DOHH2 (cell line): Measurements from ENCODE around the gene OR2F1.

Experiments
- H3F3A ChIP-seq: fragments of 200-600 bp; sonication (generic), shearing (Covaris generic); 2 replicates; pipeline ENCODE4 v1.6.0; 2016; ENCODE audit warnings: antibody characterized with exemption, mild to moderate bottlenecking; ENCODE audit not compliant: control insufficient read depth, insufficient read depth
- H3K27ac ChIP-seq: fragments of 200-600 bp; sonication (generic); 2 replicates; pipeline ENCODE4 v1.5.1; 2014; ENCODE audit warnings: low read depth, mild to moderate bottlenecking, low read length, moderate library complexity
- H3K27me3 ChIP-seq: fragments of 200-600 bp; sonication (generic); 2 replicates; pipeline ENCODE4 v1.6.1; 2014; ENCODE audit warnings: mild to moderate bottlenecking, low read length, mixed read lengths; ENCODE audit not compliant: control insufficient read depth
- H3K36me3 ChIP-seq: fragments of 200-600 bp; sonication (generic); 2 replicates; pipeline ENCODE4 v1.6.1; 2014; ENCODE audit warnings: mild to moderate bottlenecking, low read length, moderate library complexity, mixed read lengths; ENCODE audit not compliant: control insufficient read depth
- H3K4me1 ChIP-seq: fragments of 200-600 bp; sonication (generic); 2 replicates; pipeline ENCODE4 v1.6.1; 2014; ENCODE audit warnings: mild to moderate bottlenecking, low read length, mixed read lengths; ENCODE audit not compliant: control insufficient read depth
- H3K4me2 ChIP-seq: fragments of 200-600 bp; sonication (generic); 2 replicates; pipeline ENCODE4 v1.6.0; 2014; ENCODE audit warnings: mild to moderate bottlenecking, low read length, moderate library complexity
- H3K4me3 ChIP-seq: fragments of 200-600 bp; sonication (generic); 2 replicates; pipeline ENCODE4 v1.5.1; 2014; ENCODE audit warnings: mild to moderate bottlenecking, low read length, mixed read lengths
- H3K79me2 ChIP-seq: fragments of 200-600 bp; sonication (generic); 2 replicates; pipeline ENCODE4 v1.6.1; 2014; ENCODE audit warnings: mild to moderate bottlenecking, low read length, mixed read lengths; ENCODE audit not compliant: control insufficient read depth
- H3K9me2 ChIP-seq: fragments of 200-600 bp; sonication (generic); replicated peaks from 2 replicates; pipeline ENCODE4 v1.6.1; 2014; ENCODE audit warnings: mild to moderate bottlenecking, low read length, mixed read lengths; ENCODE audit not compliant: control insufficient read depth
- H3K9me3 ChIP-seq: fragments of 200-600 bp; sonication (generic); 2 replicates; pipeline ENCODE4 v1.6.1; 2014; ENCODE audit warnings: antibody characterized with exemption, low read length, mixed read lengths; ENCODE audit not compliant: control insufficient read depth, insufficient read depth
- H4K20me1 ChIP-seq: fragments of 200-600 bp; sonication (generic); 2 replicates; pipeline ENCODE4 v1.6.0; 2014; ENCODE audit warnings: low read depth, mild to moderate bottlenecking, antibody characterized with exemption, low read length, moderate library complexity; ENCODE audit not compliant: control insufficient read depth, insufficient read depth
- CTCF ChIP-seq: fragments of 200-600 bp; sonication (generic); IDR thresholded peaks from one replicate; pipeline ENCODE4 v1.5.1; 2014; ENCODE audit warnings: antibody characterized with exemption, mild to moderate bottlenecking, low read depth, low read length; ENCODE audit not compliant: poor library complexity, severe bottlenecking
- EZH2phosphoT487 ChIP-seq: fragments of 200-600 bp; sonication (generic); IDR thresholded peaks from 2 replicates; pipeline ENCODE4 v1.6.1; 2017; ENCODE audit warnings: borderline replicate concordance, mild to moderate bottlenecking, antibody characterized with exemption, low read length, moderate library complexity, mixed read lengths

OR2F1 gene

GRCh38 chr7:143993924-143994323, 39.3 kb downstream of the OR2F1 start:
- no peaks in the 10 kb centered on the region for H3K79me2 ChIP-seq
- no peaks in the 10 kb centered on the region for H3K36me3 ChIP-seq
- no peak overlapping the region for H3K27ac ChIP-seq
- H3K4me3 ChIP-seq, result no peak overlapping the region
- no peaks in the 10 kb centered on the region for H3K9me2 ChIP-seq
- H3K4me1 ChIP-seq, result no peaks in the 10 kb centered on the region
- H3K4me2 ChIP-seq, result no peak overlapping the region
- no peaks in the 10 kb centered on the region for H3F3A ChIP-seq
- no peaks in the 10 kb centered on the region for H3K9me3 ChIP-seq
- no peaks in the 10 kb centered on the region for H3K27me3 ChIP-seq
- TF ChIP-seq EZH2phosphoT487 (no peak), CTCF (no peak)
- H4K20me1 ChIP-seq, result no peaks in the 10 kb centered on the region

- H3F3A ChIP-seq, result no peaks in the 10 kb centered on the region
- H3K9me2 ChIP-seq, result no peaks in the 10 kb centered on the region
- no peak within 1 kb of the TSS for H3K4me3 ChIP-seq
- no peak within 1 kb of the TSS for H3K27ac ChIP-seq
- TF ChIP-seq CTCF, result no peak
- TF ChIP-seq EZH2phosphoT487, result no peak
- no peaks in the 10 kb centered on the region for H3K27me3 ChIP-seq
- no peaks in the 10 kb centered on the region for H4K20me1 ChIP-seq
- no peaks in the 10 kb centered on the region for H3K4me1 ChIP-seq
- H3K9me3 ChIP-seq, result no peaks in the 10 kb centered on the region
- H3K36me3 ChIP-seq, result no peaks in the 10 kb centered on the region
- H3K79me2 ChIP-seq, result no peaks in the 10 kb centered on the region
- H3K4me2 ChIP-seq, result no peak within 1 kb of the TSS
Observed at GRCh38 chr7:144000020-144000419, 45.4 kb downstream of the OR2F1 start, which contains the start of gene OR6B1. Gene OR6B1 (plus strand): TSS chr7:144000320. CDS start chr7:144003997, 3,677 bp downstream.

GRCh38 chr7:144001543-144001942, 46.9 kb downstream of the OR2F1 start:
- no peak overlapping the region for H3K27ac ChIP-seq
- H3K4me3 ChIP-seq, result no peak overlapping the region
- H3K36me3 ChIP-seq, result no peaks in the 10 kb centered on the region
- no peaks in the 10 kb centered on the region for H3K27me3 ChIP-seq
- TF ChIP-seq EZH2phosphoT487 (no peak), CTCF (no peak)
- no peaks in the 10 kb centered on the region for H3K9me3 ChIP-seq
- no peak overlapping the region for H3K4me2 ChIP-seq
- no peaks in the 10 kb centered on the region for H3K79me2 ChIP-seq
- H3K4me1 ChIP-seq, result no peaks in the 10 kb centered on the region
- no peaks in the 10 kb centered on the region for H3F3A ChIP-seq
- no peaks in the 10 kb centered on the region for H4K20me1 ChIP-seq
- no peaks in the 10 kb centered on the region for H3K9me2 ChIP-seq
